Activated naive CD8-positive, alpha-beta T cell treated with anti-CD3 and anti-CD28 coated beads for 36 hours (primary cell): ENCODE results near the gene SLC14A1. TPM values are rescaled to one million over a fixed set of nuclear protein-coding genes. Genes with fewer than 3 reads are reported as not detected.

Experiments used
- DNase-seq: peaks from one replicate; pipeline ENCODE4 v3.0.0; 2021
- H3K27ac Mint-ChIP-seq: one replicate; pipeline ENCODE4 v1.8.0; 2022; ENCODE audit warnings: mild to moderate bottlenecking, moderate library complexity, mixed read lengths
- H3K27me3 Mint-ChIP-seq: one replicate; pipeline ENCODE4 v1.8.0; 2022; ENCODE audit warnings: mild to moderate bottlenecking, mixed read lengths
- H3K36me3 Mint-ChIP-seq: one replicate; pipeline ENCODE4 v1.8.0; 2021; ENCODE audit warnings: mild to moderate bottlenecking, mixed read lengths
- H3K4me1 Mint-ChIP-seq: one replicate; pipeline ENCODE4 v1.8.0; 2021; ENCODE audit warnings: mixed read lengths
- H3K4me3 Mint-ChIP-seq: one replicate; pipeline ENCODE4 v1.8.0; 2022; ENCODE audit warnings: mild to moderate bottlenecking, moderate library complexity, mixed read lengths
- H3K9me3 Mint-ChIP-seq: one replicate; pipeline ENCODE4 v1.8.0; 2022; ENCODE audit warnings: mixed read lengths
- total RNA-seq, 2 experiments: library from RNA; stranded (reverse); gene quantifications; one replicate each; pipeline ENCODE4 v1.2.3, GENCODE V29; 2021

The SLC14A1 gene
- total RNA-seq: 1 to 10 TPM; 1.1 to 1.4 TPM

GRCh38 chr18:45723567-45724355 lies at the start of gene SLC14A1:
SLC14A1 (plus strand) TSS chr18:45724181; CDS start chr18:45730321, 6,140 bp downstream.
- DNase-seq: no peak
- no peak within 1 kb of the TSS for H3K27ac Mint-ChIP-seq
- no peaks in the 10 kb centered on the region for H3K9me3 Mint-ChIP-seq
- peaks cover 7% of the 10 kb centered on the region for H3K27me3 Mint-ChIP-seq
- H3K4me1 Mint-ChIP-seq: no peaks in the 10 kb centered on the region
- no peak within 1 kb of the TSS for H3K4me3 Mint-ChIP-seq
- no peaks in the 10 kb centered on the region for H3K36me3 Mint-ChIP-seq

GRCh38 chr18:45677276-45677807 lies 46.6 kb upstream of the SLC14A1 start:
- Mint-ChIP-seq H3K27ac (no peak overlapping the region), H3K4me3 (no peak overlapping the region), H3K4me1 (peaks cover 3% of the 10 kb centered on the region), H3K9me3 (no peaks in the 10 kb centered on the region), H3K36me3 (no peaks in the 10 kb centered on the region), H3K27me3 (peaks cover 3% of the 10 kb centered on the region)
- DNase-seq: no peak

- no peaks in the 10 kb centered on the region for H3K36me3 Mint-ChIP-seq
- no peak overlapping the region for H3K27ac Mint-ChIP-seq
- H3K27me3 Mint-ChIP-seq: peaks cover 8% of the 10 kb centered on the region
- H3K4me1 Mint-ChIP-seq: peaks cover 7% of the 10 kb centered on the region
- no peak for DNase-seq
- no peaks in the 10 kb centered on the region for H3K9me3 Mint-ChIP-seq
- H3K4me3 Mint-ChIP-seq: no peak overlapping the region
Measured at GRCh38 chr18:45678441-45678840, 45.5 kb upstream of the SLC14A1 start.

- H3K27ac Mint-ChIP-seq: no peak overlapping the region
- H3K9me3 Mint-ChIP-seq: no peaks in the 10 kb centered on the region
- DNase-seq: no peak
- peaks cover 12% of the 10 kb centered on the region for H3K27me3 Mint-ChIP-seq
- H3K36me3 Mint-ChIP-seq: no peaks in the 10 kb centered on the region
- H3K4me1 Mint-ChIP-seq: peaks cover 8% of the 10 kb centered on the region
- H3K4me3 Mint-ChIP-seq: no peak overlapping the region
Measured at GRCh38 chr18:45678850-45679249, 45.1 kb upstream of the SLC14A1 start.

GRCh38 chr18:45680066-45680690 lies 43.8 kb upstream of the SLC14A1 start:
- Mint-ChIP-seq H3K9me3 (no peaks in the 10 kb centered on the region), H3K36me3 (no peaks in the 10 kb centered on the region), H3K27ac (no peak overlapping the region), H3K27me3 (peaks cover 19% of the 10 kb centered on the region), H3K4me3 (no peak overlapping the region), H3K4me1 (peaks cover 17% of the 10 kb centered on the region)
- DNase-seq: no peak

GRCh38 chr18:45682181-45682580 lies 41.8 kb upstream of the SLC14A1 start:
- H3K9me3 Mint-ChIP-seq: no peaks in the 10 kb centered on the region
- no peak overlapping the region for H3K4me3 Mint-ChIP-seq
- no peak overlapping the region for H3K27ac Mint-ChIP-seq

GRCh38 chr18:45684341-45685115 lies 39.5 kb upstream of the SLC14A1 start:
- Mint-ChIP-seq H3K4me1 (peaks cover 54% of the 10 kb centered on the region), H3K4me3 (no peak overlapping the region), H3K36me3 (no peaks in the 10 kb centered on the region), H3K27ac (no peak overlapping the region), H3K9me3 (no peaks in the 10 kb centered on the region), H3K27me3 (peaks cover 19% of the 10 kb centered on the region)
- no peak for DNase-seq

More at GRCh38 chr18:45682181-45682580, 41.8 kb upstream of the SLC14A1 start:
- Mint-ChIP-seq H3K4me1 (peaks cover 35% of the 10 kb centered on the region), H3K36me3 (no peaks in the 10 kb centered on the region), H3K27me3 (peaks cover 19% of the 10 kb centered on the region)
- DNase-seq: no peak

GRCh38 chr18:45686891-45687611 lies 36.9 kb upstream of the SLC14A1 start:
- H3K4me3 Mint-ChIP-seq: peak overlapping the region; percentile 88
- peaks cover 19% of the 10 kb centered on the region for H3K27me3 Mint-ChIP-seq
- no peaks in the 10 kb centered on the region for H3K9me3 Mint-ChIP-seq
- peak; percentile 46 for DNase-seq
- H3K27ac Mint-ChIP-seq: peak overlapping the region; percentile 96
- peaks cover 64% of the 10 kb centered on the region for H3K4me1 Mint-ChIP-seq
- H3K36me3 Mint-ChIP-seq: peaks cover 1% of the 10 kb centered on the region

- peaks cover 1% of the 10 kb centered on the region for H3K36me3 Mint-ChIP-seq
- DNase-seq: peak; percentile 52
- no peaks in the 10 kb centered on the region for H3K9me3 Mint-ChIP-seq
- H3K27me3 Mint-ChIP-seq: peaks cover 15% of the 10 kb centered on the region
- H3K4me1 Mint-ChIP-seq: peaks cover 64% of the 10 kb centered on the region
- peak overlapping the region; percentile 88 for H3K4me3 Mint-ChIP-seq
- H3K27ac Mint-ChIP-seq: peak overlapping the region; percentile 96
Measured at GRCh38 chr18:45687621-45688020, 36.4 kb upstream of the SLC14A1 start.

- Mint-ChIP-seq H3K4me1 (peaks cover 64% of the 10 kb centered on the region), H3K4me3 (peak overlapping the region; percentile 88), H3K36me3 (peaks cover 1% of the 10 kb centered on the region), H3K27ac (peak overlapping the region; percentile 96), H3K27me3 (peaks cover 14% of the 10 kb centered on the region), H3K9me3 (no peaks in the 10 kb centered on the region)
- no peak for DNase-seq
Measured at GRCh38 chr18:45688113-45688512, 35.9 kb upstream of the SLC14A1 start.

GRCh38 chr18:45688833-45689232 lies 35.1 kb upstream of the SLC14A1 start:
- peak; percentile 58 for DNase-seq
- H3K4me1 Mint-ChIP-seq: peaks cover 59% of the 10 kb centered on the region
- peaks cover 2% of the 10 kb centered on the region for H3K9me3 Mint-ChIP-seq
- H3K27me3 Mint-ChIP-seq: peaks cover 7% of the 10 kb centered on the region
- peak overlapping the region; percentile 88 for H3K4me3 Mint-ChIP-seq
- H3K36me3 Mint-ChIP-seq: peaks cover 2% of the 10 kb centered on the region
- peak overlapping the region; percentile 67 for H3K27ac Mint-ChIP-seq

- no peak for DNase-seq
- H3K4me1 Mint-ChIP-seq: peaks cover 57% of the 10 kb centered on the region
- H3K9me3 Mint-ChIP-seq: peaks cover 4% of the 10 kb centered on the region
- peaks cover 4% of the 10 kb centered on the region for H3K27me3 Mint-ChIP-seq
- H3K27ac Mint-ChIP-seq: peak overlapping the region; percentile 67
- peaks cover 3% of the 10 kb centered on the region for H3K36me3 Mint-ChIP-seq
- no peak overlapping the region for H3K4me3 Mint-ChIP-seq
Measured at GRCh38 chr18:45689396-45689795, 34.6 kb upstream of the SLC14A1 start.

- H3K4me3 Mint-ChIP-seq: no peak overlapping the region
- peaks cover 3% of the 10 kb centered on the region for H3K36me3 Mint-ChIP-seq
- peak; percentile 64 for DNase-seq
- peaks cover 8% of the 10 kb centered on the region for H3K9me3 Mint-ChIP-seq
- no peaks in the 10 kb centered on the region for H3K27me3 Mint-ChIP-seq
- peaks cover 42% of the 10 kb centered on the region for H3K4me1 Mint-ChIP-seq
- H3K27ac Mint-ChIP-seq: no peak overlapping the region
Measured at GRCh38 chr18:45690975-45691815, 32.8 kb upstream of the SLC14A1 start.

- no peaks in the 10 kb centered on the region for H3K27me3 Mint-ChIP-seq
- DNase-seq: no peak
- H3K36me3 Mint-ChIP-seq: peaks cover 3% of the 10 kb centered on the region
- no peak overlapping the region for H3K4me3 Mint-ChIP-seq
- H3K4me1 Mint-ChIP-seq: peaks cover 36% of the 10 kb centered on the region
- H3K27ac Mint-ChIP-seq: no peak overlapping the region
- peaks cover 9% of the 10 kb centered on the region for H3K9me3 Mint-ChIP-seq
Measured at GRCh38 chr18:45691816-45692179, 32.2 kb upstream of the SLC14A1 start.
